GM18499 (cell line): Measurements from ENCODE around the gene RNF212.
A peak's percentile ranks its signal among the peaks of the same experiment; 100 is the strongest.

ENCODE experiments used
- ATAC-seq: cut with Tn5 transposase; IDR thresholded peaks from one replicate; pipeline ENCODE4 v1.9.1; 2021; ENCODE audit warnings: moderate number of reproducible peaks; ENCODE audit not compliant: insufficient read depth, unreplicated experiment

The RNF212 gene

DNA sequence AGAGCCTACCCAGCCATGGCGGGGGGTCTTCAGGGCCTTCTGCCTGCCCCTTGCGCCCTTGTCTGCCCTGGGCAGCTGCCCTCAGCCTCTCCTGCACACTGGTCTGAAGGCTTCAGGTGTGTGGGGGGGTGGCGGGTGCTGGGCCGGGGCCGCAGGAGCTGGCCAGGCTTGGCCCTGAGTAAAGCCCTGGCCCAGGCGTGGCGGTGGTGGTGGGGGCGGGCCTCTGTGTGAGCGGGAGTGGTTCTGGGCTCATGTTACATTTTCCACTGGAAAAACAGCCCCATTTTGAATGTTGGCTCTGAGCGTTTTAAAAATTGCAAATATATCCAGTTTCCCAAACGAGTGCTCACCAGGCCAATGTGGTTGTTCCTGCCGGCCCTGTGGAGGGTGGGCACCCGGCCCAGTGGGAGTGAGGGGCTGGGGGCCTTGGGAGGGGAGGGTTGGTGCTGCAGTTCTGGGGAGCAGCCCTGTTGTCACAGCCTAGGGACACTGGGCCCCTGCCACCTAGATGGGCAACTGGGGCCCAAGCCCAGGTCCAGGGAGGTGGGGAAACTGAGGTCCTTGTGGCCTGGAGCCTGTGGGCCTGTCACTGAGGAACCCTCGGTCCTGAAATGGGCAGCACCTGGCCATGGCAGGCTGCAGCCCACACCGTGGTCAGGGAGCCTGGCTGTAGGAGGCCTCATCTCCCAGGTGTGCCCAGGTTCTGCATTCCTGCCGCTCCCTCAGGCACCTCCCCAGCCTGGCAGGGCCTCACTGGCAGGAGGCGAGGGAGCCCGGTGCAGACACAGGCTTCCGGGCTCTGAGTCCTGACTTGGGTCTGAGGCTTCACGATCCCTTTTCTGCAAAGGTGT is 73.6 kb downstream of the RNF212 start:
- no peak for ATAC-seq

DNA sequence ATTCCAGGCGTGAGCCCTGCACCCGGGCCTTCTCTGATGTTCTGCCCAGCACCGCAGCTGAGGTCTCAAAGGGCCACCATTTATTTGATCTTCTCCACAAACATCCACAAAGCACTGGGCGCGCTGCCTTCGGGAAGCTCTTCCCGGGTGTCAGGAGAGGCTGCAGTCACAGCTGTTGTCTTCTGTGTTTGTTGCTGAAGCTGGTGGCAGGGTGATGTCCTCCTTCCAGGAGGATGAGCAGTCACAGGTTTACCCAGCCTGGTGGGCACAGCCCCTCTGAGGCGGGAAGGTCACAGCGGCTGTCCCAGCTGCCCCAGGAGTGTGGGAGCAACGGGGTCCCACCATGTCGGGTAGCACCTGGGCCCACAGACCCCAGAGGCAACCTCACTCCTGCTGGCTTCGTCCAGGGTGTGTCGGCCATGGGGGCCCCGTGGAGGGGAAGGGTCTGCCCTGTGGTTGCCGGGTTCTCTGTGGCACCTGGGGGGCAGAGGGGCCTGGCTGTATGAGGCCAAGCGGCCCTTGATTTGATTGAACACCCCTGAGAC is 74.3 kb downstream of the RNF212 start:
- no peak for ATAC-seq

DNA sequence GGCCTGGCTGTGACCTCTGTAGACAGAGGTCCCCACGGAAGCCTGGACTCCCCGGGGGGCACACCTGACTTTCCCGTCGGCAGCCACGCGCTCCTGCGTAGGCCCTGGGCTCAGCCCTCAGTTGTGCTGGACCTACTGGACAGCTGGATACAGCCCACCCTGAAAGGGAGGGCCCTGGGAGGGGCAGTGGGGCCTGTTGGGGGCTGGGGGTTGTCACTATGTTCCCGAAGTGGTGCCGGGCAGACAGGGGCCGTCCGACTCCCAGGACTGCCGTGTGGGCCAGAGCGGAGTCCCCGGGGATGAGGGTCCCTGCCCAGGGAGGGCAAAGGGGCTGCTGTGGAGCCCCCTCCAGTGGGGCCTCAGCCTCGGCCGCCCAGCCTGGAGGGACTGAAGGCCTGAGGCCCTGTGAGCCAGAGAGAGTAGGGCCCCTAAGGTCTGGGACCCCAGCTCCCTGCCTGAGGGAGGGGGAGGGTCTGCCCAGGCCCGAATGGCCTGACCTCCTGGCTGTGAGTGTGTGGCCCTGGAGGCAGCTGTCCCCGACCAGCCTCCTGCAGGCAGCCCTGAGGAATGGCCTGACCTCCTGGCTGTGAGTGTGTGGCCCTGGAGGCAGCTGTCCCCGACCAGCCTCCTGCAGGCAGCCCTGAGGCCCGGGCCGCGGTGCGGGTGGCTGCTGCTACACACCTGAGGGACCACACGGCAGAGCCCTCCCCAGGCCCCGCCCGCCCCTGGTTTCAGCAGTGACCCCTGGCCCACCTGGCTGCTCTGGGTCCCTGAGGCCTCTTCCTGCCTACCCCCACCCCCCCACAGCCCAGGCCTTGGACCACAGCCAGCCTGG is 76.2 kb downstream of the RNF212 start:
- no peak for ATAC-seq

DNA sequence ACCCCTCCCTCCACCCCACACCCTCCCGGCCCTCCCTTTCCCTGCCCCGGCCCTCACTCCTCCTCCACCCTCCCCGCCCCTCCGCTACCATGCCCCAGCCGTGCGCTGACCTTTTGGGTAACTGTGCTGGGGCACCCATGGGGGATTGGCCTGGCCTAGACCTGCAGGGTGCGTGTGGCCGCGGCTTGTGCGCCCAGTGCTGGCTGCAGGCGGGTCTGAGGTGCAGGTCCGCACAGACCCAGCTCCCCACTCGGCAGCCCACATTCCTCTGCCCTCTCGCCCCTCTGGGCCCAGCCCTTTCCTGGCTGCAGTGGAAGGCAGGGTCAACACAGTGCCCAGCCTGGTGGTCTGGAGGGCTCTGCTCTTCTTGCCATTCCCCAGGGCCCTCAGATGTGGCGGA is 77.3 kb downstream of the RNF212 start:
- ATAC-seq = no peak

DNA sequence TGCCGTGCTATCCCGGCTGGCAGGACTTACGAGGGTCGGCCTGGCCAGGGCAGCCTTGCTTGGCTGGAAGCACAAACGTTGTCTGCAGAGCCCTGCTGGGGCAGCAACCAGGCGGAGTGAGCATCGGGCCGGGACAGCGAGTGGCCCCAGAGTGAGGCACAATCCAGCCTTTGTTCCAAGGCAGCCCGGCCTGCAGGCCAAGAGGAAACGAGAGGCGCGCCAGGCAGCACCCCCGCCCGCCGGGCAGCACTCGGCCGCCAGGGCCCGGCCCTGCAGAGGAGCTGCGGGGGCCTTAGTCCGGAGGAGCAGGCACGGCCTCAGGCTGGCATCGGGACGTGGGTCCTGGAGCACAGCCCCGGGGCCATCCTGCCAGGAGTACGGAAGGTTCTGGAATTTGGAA is 77.9 kb downstream of the RNF212 start:
- ATAC-seq = no peak

DNA sequence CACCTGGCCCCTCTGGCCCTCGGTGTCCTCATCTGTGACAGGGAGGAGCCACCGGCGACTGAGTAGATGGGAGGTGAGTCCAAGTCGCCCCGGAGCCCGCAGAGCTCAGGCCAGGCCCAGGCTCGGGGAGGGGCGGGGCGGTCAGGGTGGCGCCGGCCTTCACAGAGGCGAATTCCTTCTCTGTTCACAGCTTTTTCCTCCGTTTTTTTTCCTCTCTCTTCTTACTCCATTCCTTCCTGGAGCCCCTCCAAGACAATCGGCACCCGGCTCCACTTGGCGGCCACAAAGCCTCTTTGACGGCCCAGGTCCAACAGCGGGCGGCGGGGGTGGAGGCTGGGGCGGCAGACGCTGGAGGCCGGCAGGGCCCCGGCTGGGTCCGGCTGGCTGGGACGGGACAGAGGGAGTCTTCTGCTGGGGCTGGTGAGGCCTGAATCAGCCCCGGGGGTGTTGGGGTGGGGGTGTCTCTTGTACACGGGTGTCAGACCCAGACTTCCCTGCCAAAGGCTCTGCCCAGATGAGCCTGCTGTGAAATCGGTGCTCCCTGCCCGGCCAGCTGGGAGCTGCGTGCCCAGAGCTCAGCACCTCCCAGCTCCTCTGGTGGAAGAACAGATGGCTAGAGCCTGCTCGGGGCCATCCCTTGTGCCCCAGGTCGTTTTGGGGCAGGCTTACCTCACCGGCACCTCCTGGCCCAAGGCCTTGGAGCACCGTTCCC is 79.4 kb downstream of the RNF212 start:
- ATAC-seq = no peak

DNA sequence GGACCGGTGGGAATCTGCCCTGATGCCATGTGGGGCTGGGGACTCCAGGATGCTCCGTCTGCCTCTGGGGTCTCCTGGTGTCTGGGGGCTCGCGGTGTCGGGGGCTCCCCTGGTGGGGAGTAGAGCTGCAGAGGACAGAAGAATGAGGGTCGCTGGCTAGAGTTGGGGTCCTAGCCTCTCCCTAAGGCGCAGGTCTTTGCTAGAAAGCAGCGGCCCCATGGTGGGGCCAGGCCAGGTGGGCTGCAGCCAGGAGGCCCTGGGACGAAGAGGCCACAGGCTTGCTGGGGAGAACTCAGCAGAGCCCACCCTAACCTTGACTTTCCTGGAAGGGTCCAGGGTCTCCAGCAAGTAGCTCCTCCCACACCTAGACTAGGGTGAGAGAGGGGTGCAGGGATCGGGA is 80.5 kb downstream of the RNF212 start:
- no peak for ATAC-seq

DNA sequence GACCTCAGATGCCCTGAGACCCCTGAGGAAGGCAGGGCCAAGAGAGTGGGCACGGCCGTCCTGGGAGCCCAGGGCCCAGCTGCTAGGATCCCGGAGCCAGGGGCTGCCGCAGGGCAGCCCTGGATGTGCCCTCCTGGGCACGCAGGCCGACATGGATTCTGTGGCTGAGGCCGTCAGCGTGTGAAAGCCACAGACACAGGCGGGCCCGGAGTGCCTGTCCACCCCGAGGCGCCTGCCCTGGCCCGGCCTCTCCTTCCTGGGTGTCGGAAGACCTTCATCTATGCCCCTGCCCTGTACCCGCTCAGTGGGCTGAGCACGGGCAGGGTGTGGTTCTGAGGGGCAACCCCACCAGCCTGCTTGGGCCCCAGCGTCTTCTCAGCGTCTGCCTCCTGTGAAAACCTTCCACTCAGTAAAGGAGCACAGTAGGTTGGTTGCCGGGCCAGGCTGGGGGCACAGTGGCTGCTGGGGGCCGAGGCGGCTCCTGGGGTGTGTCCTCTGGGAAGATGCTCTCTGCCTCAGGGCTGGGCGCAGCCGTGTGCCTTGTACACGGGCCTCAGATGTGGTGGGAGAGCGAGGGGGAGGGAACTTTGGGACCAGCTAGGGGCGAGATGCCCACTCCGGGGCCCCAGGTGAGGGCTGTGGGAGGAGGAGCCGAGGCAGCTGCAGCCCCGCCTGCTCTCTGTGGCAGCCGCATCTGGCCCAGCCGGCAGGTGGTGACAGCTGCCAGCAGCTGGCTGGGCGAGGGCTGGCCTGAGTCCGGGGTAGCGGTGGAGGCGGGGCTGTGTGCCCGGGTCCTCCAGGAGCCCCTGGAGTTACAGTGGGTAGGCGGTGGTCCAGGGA is 81.2 kb downstream of the RNF212 start:
- no peak for ATAC-seq

DNA sequence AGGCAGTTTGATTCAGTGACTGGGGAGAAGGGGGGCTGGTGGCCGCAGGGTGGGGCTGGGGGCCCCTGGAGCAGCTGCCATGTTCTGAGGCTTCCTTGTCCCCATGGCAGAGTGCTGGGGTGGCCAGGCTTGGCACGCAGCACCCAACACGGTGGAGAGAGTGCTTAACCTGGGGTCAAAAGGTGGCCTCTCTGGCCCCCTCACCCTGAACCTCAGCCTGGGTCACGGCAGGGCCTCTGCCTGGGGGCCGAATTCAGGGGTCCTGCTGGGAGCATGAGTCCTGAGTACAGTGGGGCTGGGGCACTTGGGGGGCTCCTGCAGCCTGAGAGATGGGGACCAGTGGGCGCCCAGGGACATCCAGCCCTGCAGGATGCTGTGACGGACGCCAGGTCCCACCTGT is 82.0 kb downstream of the RNF212 start:
- ATAC-seq = no peak

DNA sequence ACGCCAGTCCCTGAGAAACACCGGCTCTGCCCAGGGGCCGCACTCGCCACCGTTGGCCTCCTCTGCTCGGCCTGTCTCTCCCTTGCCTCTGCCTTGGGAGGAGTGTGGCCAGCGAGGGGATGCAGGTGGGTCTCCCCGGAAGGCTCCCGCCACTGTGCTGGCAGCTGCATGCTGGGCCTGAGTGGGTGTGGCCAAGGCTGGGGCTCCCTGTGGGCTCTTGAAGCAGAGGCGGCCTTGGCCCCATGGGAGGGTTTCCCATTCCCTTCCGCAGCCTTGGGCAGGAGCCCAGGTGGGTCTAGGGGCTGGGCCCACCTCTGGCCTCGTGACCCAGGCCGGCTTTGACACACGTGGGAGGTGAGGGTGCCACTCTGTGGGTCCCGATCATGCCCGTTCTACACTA is 82.8 kb downstream of the RNF212 start:
- no peak for ATAC-seq

DNA sequence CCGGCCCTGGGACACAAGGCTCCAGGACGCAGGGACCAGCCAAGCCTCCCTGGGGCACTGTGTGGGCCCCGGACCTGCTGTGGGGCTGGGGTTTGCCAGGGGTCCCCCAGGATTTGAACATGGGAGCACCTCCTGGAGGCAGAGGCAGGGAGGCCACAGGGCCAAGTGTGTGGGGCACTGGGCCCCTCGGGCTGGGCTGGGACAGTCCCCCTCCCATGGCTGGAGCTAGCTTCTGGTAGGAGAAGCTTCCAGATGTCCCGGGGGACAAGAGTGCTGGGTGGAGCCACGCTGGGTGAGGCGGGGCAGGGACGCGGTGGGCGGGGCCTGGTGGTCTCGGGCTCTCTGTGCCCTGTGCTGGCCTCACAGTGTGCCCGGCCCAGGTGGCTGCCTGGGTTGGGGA is 83.3 kb downstream of the RNF212 start:
- ATAC-seq = no peak

DNA sequence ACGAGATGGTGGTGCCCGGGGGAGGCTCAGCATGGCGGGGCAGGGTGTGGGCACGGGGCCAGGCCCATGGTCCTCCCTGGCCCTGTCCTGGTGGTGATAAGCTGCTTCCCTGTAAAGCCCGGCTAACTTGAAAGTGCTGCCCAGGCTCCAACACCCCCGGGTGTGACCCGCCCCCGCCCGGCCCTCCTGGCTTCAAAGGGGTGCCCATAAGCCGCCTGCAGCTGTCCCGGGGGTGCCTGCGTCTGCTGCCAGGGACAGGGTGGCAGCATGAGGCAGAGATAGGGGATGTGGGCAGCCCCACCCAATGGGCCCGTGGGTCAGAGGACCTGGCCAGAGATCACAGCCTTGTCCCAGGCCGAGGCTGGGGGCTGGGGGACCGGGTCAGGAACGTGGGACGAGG is 83.8 kb downstream of the RNF212 start:
- ATAC-seq = no peak

DNA sequence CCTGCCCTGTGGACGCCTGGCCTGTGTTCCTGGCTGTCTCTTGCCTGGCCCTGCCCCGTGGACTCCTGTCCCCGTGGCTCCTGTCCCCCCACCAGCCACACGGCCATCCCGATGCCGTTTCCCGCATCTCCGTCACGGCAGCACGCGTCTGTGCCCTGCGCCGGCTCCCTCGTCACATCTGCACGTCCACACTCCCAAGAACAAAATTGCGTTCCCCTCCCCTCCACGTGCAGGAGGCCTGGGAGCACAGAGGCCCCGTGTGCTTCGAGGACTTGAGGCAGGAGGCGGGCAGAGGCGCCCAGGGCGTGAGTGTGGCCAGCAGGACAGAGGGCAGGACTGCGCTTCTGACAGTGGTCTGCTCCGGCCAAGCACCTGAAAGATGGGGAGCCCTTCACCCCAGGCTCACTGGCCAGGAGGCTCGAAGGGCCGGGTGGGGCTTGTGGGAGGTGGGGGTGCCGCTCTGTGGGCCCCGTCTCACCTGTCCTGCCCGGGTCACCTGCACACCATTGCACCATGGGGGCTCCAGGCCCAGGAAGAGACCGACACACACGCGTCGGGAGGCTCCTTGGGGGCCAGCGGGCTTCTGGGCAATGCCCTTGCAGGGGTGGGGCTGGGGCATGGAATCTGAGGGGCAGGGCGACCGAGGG is 84.7 kb downstream of the RNF212 start:
- ATAC-seq = no peak

DNA sequence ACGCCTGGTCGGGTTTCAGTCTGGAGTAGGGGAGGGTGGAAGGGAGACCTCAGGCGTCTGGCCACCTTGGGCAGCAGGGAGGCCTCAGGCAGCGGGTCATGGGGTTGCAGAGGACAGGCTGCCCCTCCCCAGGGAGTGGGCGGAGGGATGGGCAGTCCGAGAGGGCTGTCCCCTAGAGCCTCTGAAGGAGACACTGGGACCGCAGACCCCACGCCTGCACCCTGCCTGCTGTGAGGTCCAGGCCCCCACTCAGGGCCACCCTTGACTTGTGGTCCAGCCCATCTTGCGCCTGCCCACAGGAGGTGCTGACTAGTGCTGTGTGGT is 85.5 kb downstream of the RNF212 start:
- ATAC-seq = no peak

DNA sequence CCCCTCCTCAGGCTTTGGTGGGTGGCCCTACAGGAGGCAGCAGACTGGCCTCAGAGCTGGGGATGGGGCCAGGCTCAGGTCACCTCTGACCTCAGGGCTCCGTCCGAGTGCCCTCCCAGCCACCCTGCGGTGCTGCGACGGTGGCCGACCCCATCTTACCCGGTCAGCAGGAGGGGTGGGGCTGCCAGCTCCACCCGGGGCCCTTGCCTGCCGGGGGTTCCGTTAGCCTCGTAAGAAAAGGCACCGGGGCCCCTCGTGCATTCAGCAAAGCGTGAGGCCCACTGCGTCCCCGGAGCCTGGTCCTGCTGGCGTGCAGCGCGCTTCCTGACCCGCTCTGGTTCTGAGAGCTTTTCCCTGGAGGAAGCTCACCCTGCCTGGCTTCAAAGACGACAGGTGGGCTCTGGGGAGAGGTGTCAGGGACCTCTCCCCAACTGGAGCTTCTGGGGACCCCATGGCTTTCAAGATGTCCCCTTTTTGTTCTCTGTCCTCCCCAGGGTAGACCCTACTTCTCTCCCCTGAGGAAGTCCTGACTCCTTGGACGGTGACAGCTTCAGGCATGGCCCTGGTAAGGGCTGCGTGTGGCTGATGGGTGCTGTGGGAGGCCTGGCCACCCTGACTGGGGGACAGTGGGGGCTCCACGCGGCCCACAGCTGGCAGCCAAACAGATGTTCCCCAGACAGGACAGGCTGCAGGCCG is 86.0 kb downstream of the RNF212 start:
- no peak for ATAC-seq

DNA sequence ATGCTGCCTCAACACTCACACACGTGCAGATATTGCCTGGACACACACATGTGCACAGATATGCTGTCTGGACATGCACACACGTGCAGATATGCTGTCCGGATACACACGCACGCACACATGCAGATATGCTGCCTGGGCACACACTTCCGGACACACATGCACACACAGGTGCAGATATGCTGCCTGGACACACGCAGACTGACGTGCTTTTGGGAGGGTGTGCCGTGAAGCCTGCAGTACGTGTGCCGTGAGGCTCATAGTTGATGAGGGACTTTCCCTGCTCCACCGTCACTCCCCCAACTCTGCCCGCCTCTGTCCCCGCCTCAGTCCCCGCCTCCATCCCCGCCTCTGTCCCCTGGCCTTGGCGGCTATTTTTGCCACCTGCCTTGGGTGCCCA is 87.2 kb downstream of the RNF212 start:
- peak; percentile 48 for ATAC-seq

DNA sequence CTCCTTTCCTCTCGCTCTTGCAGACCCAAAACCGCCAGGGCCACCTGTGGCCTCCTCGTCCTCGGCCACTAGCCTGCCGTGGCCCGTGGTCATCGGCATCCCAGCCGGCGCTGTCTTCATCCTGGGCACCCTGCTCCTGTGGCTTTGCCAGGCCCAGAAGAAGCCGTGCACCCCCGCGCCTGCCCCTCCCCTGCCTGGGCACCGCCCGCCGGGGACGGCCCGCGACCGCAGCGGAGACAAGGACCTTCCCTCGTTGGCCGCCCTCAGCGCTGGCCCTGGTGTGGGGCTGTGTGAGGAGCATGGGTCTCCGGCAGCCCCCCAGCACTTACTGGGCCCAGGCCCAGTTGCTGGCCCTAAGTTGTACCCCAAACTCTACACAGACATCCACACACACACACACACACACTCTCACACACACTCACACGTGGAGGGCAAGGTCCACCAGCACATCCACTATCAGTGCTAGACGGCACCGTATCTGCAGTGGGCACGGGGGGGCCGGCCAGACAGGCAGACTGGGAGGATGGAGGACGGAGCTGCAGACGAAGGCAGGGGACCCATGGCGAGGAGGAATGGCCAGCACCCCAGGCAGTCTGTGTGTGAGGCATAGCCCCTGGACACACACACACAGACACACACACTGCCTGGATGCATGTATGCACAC is 88.3 kb downstream of the RNF212 start:
- no peak for ATAC-seq
